ENCODE measurements around the gene CYP46A1. TPM values are rescaled to one million over a fixed set of nuclear protein-coding genes. Genes with fewer than 3 reads are reported as not detected.

The CYP46A1 gene
- total and polyA plus RNA-seq, 2 donors (not counting 1 experiment from before 2014, with no cell fraction given) = 0.11 to 0.33 TPM

DNA sequence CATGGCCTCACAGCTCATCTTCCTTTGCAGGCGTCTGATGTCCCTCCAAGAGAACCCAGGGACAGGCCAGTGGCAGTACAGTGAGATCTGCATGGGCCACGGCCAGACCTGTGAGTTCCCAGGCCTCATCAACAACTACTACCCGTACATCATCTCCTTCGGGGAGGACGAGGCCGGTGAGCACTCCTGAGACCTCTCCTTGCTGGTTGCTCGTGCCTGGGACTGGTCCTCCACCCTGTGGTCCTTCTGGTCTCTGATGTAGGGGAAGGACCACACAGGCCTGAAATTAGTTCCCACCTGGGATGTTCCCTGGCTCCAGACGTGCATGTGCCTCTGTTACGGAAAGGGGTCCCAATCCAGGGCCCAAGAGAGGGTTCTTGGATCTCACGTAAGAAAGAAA lies 21.3 kb upstream of the CYP46A1 start:
- Histone ChIP-seq H3K9me3 (ENCODE audit: control insufficient read depth, insufficient read depth, low read depth, low read length) (no peaks in the 10 kb centered on the region), H3K4me3 (replicated peaks in 1 of 4; ENCODE audit: control extremely low read depth in 1 of 4, insufficient read depth in 1 of 4, low read depth in 3 of 4, low read length in 4 of 4) (no peak overlapping the region), H3K36me3 (ENCODE audit: control insufficient read depth, insufficient read depth, low read length) (no peaks in the 10 kb centered on the region), H3K9ac (ENCODE audit: insufficient read depth, low read length) (no peak overlapping the region), H4K20me1 (ENCODE audit: control insufficient read depth, extremely low read depth, insufficient read depth, low read length) (no peaks in the 10 kb centered on the region), H3K4me1 (ENCODE audit: control insufficient read depth, extremely low read depth, insufficient read depth, low read length) (no peaks in the 10 kb centered on the region), H3K27me3 (ENCODE audit: control insufficient read depth, insufficient read depth, low read length) (peaks cover 5% of the 10 kb centered on the region), H3K79me2 (ENCODE audit: control insufficient read depth, insufficient read depth, low read length) (no peaks in the 10 kb centered on the region), H2AFZ (ENCODE audit: low read length) (no peak overlapping the region), H3K27ac (ENCODE audit: insufficient read depth, low read length) (no peak overlapping the region), H3K4me2 (ENCODE audit: extremely low read depth, insufficient read depth, low read length) (no peak overlapping the region)
- no peak for DNase-seq (ENCODE audit: low read depth in 2 of 2)
- TF ChIP-seq CTCF (conservative IDR thresholded peaks at IDR 0.05 in 1 of 2, IDR thresholded peaks at IDR 0.05 in 1 of 2; ENCODE audit: low read depth in 1 of 2, low read length in 2 of 2) (no peak), EZH2 (IDR thresholded peaks at IDR 0.05; ENCODE audit: low read length, missing control alignments) (no peak)

GRCh38 chr14:99663386-99664057 lies 20.6 kb upstream of the CYP46A1 start:
- H4K20me1 ChIP-seq (ENCODE audit: control insufficient read depth, extremely low read depth, insufficient read depth, low read length) = no peaks in the 10 kb centered on the region
- TF ChIP-seq EZH2 (IDR thresholded peaks at IDR 0.05; ENCODE audit: low read length, missing control alignments) (no peak), CTCF (conservative IDR thresholded peaks at IDR 0.05 in 1 of 2, IDR thresholded peaks at IDR 0.05 in 1 of 2; ENCODE audit: low read depth in 1 of 2, low read length in 2 of 2) (no peak)
- H3K79me2 ChIP-seq (ENCODE audit: control insufficient read depth, insufficient read depth, low read length) = no peaks in the 10 kb centered on the region
- H3K4me3 ChIP-seq (replicated peaks in 1 of 4; ENCODE audit: control extremely low read depth in 1 of 4, insufficient read depth in 1 of 4, low read depth in 3 of 4, low read length in 4 of 4) = no peak overlapping the region
- H3K9me3 ChIP-seq (ENCODE audit: control insufficient read depth, insufficient read depth, low read depth, low read length) = no peaks in the 10 kb centered on the region
- no peaks in the 10 kb centered on the region for H3K4me1 ChIP-seq (ENCODE audit: control insufficient read depth, extremely low read depth, insufficient read depth, low read length)
- H3K27me3 ChIP-seq (ENCODE audit: control insufficient read depth, insufficient read depth, low read length) = no peaks in the 10 kb centered on the region
- no peak overlapping the region for H3K4me2 ChIP-seq (ENCODE audit: extremely low read depth, insufficient read depth, low read length)
- H2AFZ ChIP-seq (ENCODE audit: low read length) = no peak overlapping the region
- no peak for DNase-seq (ENCODE audit: low read depth in 2 of 2)
- no peak overlapping the region for H3K27ac ChIP-seq (ENCODE audit: insufficient read depth, low read length)
- H3K9ac ChIP-seq (ENCODE audit: insufficient read depth, low read length) = no peak overlapping the region
- no peaks in the 10 kb centered on the region for H3K36me3 ChIP-seq (ENCODE audit: control insufficient read depth, insufficient read depth, low read length)

DNA sequence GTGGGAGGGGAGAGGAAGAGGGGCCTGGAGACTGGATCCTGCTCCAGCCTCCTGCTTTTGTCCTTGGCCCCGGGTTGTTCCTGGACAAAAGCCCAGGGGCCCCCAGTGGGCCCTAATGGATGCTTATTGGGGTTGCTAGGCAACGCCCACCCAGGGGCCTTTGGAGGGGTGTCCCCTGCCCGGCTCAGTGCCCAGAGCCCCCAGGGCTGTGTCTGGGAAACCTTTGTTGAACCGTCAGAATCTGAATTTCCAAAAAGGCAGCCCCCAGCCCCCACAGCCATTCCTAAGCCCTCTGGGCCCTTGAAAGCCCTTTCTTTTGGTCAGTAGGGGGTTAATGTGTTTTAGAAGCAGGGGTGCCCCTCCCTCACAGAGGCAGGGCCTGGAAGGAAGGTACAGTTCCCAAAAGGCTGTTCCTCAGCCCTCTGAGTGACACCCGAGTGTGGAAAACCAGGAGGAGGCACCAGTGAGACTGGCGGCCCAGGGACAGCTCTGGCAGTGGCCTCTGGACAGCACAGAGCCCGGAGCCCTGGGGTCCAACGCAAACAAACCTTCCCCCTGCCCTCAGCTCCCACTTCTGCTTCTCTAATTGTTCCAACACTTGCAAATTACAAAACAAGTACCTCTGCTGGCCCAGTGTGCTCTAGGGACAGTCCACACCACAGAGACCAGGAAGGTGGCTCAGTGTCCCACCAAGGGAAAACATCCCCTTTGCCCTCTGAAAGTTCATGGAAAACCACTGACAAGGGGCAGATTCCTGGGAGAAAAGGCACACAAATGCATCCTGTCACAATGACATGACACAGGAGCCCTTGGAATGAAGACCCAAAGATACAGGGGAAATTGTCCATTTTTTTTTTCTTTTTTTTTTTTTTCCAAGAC lies 19.8 kb upstream of the CYP46A1 start:
- no peaks in the 10 kb centered on the region for H3K9me3 ChIP-seq (ENCODE audit: control insufficient read depth, insufficient read depth, low read depth, low read length)
- no peak overlapping the region for H2AFZ ChIP-seq (ENCODE audit: low read length)
- no peak overlapping the region for H3K4me2 ChIP-seq (ENCODE audit: extremely low read depth, insufficient read depth, low read length)
- H3K9ac ChIP-seq (ENCODE audit: insufficient read depth, low read length) = no peak overlapping the region
- no peak overlapping the region for H3K4me3 ChIP-seq (replicated peaks in 1 of 4; ENCODE audit: control extremely low read depth in 1 of 4, insufficient read depth in 1 of 4, low read depth in 3 of 4, low read length in 4 of 4)
- no peaks in the 10 kb centered on the region for H3K79me2 ChIP-seq (ENCODE audit: control insufficient read depth, insufficient read depth, low read length)
- H3K36me3 ChIP-seq (ENCODE audit: control insufficient read depth, insufficient read depth, low read length) = no peaks in the 10 kb centered on the region
- no peak overlapping the region for H3K27ac ChIP-seq (ENCODE audit: insufficient read depth, low read length)
- H4K20me1 ChIP-seq (ENCODE audit: control insufficient read depth, extremely low read depth, insufficient read depth, low read length) = no peaks in the 10 kb centered on the region
- no peaks in the 10 kb centered on the region for H3K27me3 ChIP-seq (ENCODE audit: control insufficient read depth, insufficient read depth, low read length)
- DNase-seq (ENCODE audit: low read depth in 2 of 2) = no peak
- TF ChIP-seq CTCF (conservative IDR thresholded peaks at IDR 0.05 in 1 of 2, IDR thresholded peaks at IDR 0.05 in 1 of 2; ENCODE audit: low read depth in 1 of 2, low read length in 2 of 2) = no peak
- TF ChIP-seq EZH2 (IDR thresholded peaks at IDR 0.05; ENCODE audit: low read length, missing control alignments) = no peak
- no peaks in the 10 kb centered on the region for H3K4me1 ChIP-seq (ENCODE audit: control insufficient read depth, extremely low read depth, insufficient read depth, low read length)
